ENCODE measurements around the gene NUSAP1. TPM values are rescaled to one million over a fixed set of nuclear protein-coding genes. Genes with fewer than 3 reads are reported as not detected.

The NUSAP1 gene
- polyA plus RNA-seq, 1 donor: 39.4 TPM

DNA sequence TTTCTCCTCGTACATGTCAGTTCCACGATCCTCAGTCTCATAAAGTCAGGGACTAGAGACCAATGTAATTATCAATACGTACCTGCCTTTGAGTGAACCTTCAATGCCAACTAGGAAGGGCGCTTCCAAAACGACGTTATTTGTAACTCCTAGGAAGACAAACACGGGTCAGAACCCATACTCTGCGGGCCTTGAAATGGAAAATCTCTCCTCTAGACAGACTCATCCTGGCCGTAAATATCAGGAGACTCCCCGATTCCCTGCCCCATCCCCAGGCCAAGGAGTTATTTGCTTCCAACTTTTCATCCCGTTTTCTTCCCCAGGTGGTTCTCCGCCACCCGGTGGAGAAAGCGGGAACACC lies 868 bp upstream of the NUSAP1 start:
- H3K36me3 ChIP-seq (ENCODE audit: control insufficient read depth, insufficient read depth, low read length): no peaks in the 10 kb centered on the region
- no peaks in the 10 kb centered on the region for H3K27me3 ChIP-seq (ENCODE audit: control insufficient read depth, insufficient read depth, low read length)
- no peak for DNase-seq
- 0% methylated on average over 1 of the region's 14 CpGs for WGBS (ENCODE audit: insufficient coverage, low lambda C conversion rate)
- no peaks in the 10 kb centered on the region for H3K4me1 ChIP-seq (ENCODE audit: control insufficient read depth, insufficient read depth, low read length)
- peak overlapping the region; percentile 94 for H3K4me3 ChIP-seq (ENCODE audit: low read length)
- no peaks in the 10 kb centered on the region for H3K9me3 ChIP-seq (ENCODE audit: control insufficient read depth, low read depth, low read length)
- peak overlapping the region; percentile 71 for H3K27ac ChIP-seq (ENCODE audit: low read length)

DNA sequence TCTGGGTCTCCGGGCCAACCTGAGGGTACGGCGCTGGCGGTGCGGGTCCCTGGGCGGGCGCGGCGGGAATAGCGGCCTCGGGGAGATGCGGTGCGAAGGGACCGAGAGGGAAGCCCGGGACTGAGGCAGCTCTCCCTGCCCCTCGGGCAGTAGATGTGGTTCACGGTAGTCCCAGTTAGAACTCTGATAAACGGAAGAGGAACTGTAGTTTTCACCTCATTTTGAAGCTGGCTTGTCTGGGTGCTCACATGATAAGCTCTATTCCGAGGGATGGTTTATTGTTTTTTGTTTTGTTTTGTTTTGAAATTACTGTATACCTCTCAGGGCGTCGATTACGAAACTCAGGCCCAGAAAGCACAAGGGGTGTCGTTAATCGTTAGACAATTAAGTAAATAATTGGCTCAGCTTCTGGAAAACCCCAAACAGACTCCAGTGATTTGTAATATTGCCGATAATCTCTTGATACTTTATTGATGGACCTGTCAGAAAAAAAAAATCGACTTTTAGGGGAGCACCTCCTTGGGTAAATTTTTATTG lies 413 bp downstream of the NUSAP1 start:
- DNase-seq: peak in 1 of 2 donors; percentile 13
- no peaks in the 10 kb centered on the region for H3K36me3 ChIP-seq (ENCODE audit: control insufficient read depth, insufficient read depth, low read length)
- H3K27me3 ChIP-seq (ENCODE audit: control insufficient read depth, insufficient read depth, low read length): no peaks in the 10 kb centered on the region
- peak overlapping the region; percentile 62 for H3K27ac ChIP-seq (ENCODE audit: low read length)
- no peaks in the 10 kb centered on the region for H3K9me3 ChIP-seq (ENCODE audit: control insufficient read depth, low read depth, low read length)
- peak overlapping the region; percentile 94 for H3K4me3 ChIP-seq (ENCODE audit: low read length)
- H3K4me1 ChIP-seq (ENCODE audit: control insufficient read depth, insufficient read depth, low read length): no peaks in the 10 kb centered on the region
- WGBS (ENCODE audit: insufficient coverage, low lambda C conversion rate): no CpG with 5 or more reads among the region's 26 CpGs

DNA sequence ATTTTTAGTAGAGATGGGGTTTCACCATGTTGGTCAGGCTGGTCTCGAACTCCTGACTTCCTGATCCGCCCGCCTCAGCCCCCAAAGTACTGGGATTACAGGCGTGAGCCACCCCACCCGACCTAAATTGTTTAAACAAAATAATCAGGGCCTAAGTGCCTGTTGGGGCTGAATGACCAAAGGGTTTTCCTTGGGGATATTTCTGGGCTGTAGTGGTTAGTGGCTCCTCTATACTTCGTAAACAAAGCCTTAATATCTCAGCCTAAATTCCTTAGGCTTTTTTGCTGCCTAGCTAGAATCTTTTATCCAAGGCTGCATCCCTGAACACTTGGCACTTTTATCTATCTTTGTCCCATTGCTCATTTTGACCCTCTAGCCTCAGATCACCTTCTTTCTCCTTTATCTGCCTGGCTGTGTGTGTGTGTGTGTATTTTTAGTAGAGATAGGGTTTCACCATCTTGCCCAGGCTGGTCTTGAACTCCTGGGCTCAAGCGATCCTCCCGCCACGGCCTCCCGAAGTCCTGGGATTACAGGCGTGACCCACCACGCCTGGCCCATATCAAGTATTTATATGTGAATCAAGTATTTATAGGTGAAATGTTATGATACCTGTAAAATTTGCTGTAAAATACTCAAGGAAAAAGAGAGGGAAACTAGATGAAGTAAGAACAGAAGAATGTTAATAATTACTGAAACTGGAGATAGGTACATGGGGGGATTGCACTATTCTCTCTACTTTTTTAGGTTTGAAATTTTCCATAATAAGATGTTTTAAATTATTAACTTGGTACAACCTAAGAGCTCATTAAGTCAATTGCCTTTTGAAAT lies 1.8 kb downstream of the NUSAP1 start:
- H3K27ac ChIP-seq (ENCODE audit: low read length): no peak overlapping the region
- no peaks in the 10 kb centered on the region for H3K27me3 ChIP-seq (ENCODE audit: control insufficient read depth, insufficient read depth, low read length)
- H3K9me3 ChIP-seq (ENCODE audit: control insufficient read depth, low read depth, low read length): no peaks in the 10 kb centered on the region
- no peaks in the 10 kb centered on the region for H3K4me1 ChIP-seq (ENCODE audit: control insufficient read depth, insufficient read depth, low read length)
- WGBS (ENCODE audit: insufficient coverage, low lambda C conversion rate): 80% methylated on average over 1 of the region's 12 CpGs
- no peak overlapping the region for H3K4me3 ChIP-seq (ENCODE audit: low read length)
- no peak for DNase-seq
- H3K36me3 ChIP-seq (ENCODE audit: control insufficient read depth, insufficient read depth, low read length): no peaks in the 10 kb centered on the region

DNA sequence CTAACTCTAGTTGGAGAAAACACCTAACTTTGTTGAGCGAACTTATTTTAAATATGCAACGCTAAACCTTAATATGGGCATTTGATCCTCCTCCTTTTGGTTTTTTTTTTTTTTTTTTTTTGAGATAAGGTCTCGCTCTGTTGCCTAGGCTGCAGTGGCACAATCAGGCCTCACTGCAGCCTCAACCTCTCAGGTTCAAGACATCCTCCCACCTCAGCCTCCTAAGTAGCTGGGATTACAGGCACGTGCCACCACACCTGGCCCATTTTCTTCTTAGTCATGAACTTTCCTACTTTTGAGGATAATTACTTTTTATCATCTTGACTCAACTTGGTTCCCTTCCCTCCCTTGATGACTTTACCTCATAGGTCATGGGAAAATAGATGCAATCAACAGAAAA lies 3.9 kb downstream of the NUSAP1 start:
- H3K9me3 ChIP-seq (ENCODE audit: control insufficient read depth, low read depth, low read length): no peaks in the 10 kb centered on the region
- no peak for DNase-seq
- peaks cover 3% of the 10 kb centered on the region for H3K36me3 ChIP-seq (ENCODE audit: control insufficient read depth, insufficient read depth, low read length)
- no peak overlapping the region for H3K27ac ChIP-seq (ENCODE audit: low read length)
- H3K4me3 ChIP-seq (ENCODE audit: low read length): no peak overlapping the region
- peaks cover 10% of the 10 kb centered on the region for H3K4me1 ChIP-seq (ENCODE audit: control insufficient read depth, insufficient read depth, low read length)
- 100% methylated on average over 2 of the region's 4 CpGs for WGBS (ENCODE audit: insufficient coverage, low lambda C conversion rate)
- no peaks in the 10 kb centered on the region for H3K27me3 ChIP-seq (ENCODE audit: control insufficient read depth, insufficient read depth, low read length)

DNA sequence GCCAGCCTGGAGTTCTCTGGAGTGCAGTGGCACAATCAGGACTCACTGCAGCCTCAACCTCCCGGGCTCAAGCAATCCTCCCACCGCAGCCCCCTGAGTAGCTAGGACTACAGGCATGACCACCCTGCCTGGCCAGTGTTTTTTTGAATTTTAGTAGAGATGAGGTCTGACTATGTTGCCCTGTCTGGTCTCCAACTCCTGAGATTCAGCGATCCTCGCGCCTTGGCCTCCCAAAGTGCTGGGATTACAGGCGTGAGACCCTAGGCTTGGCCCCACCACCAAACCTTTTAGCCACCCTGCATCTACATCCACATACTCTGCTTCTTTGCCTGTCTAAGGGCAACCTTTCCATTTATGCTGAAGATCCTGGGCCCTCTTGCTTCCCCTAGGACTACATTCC lies 4.4 kb downstream of the NUSAP1 start:
- no peak for DNase-seq
- Histone ChIP-seq H3K4me3 (ENCODE audit: low read length) (no peak overlapping the region), H3K27ac (ENCODE audit: low read length) (no peak overlapping the region), H3K4me1 (ENCODE audit: control insufficient read depth, insufficient read depth, low read length) (peaks cover 12% of the 10 kb centered on the region), H3K9me3 (ENCODE audit: control insufficient read depth, low read depth, low read length) (no peaks in the 10 kb centered on the region), H3K36me3 (ENCODE audit: control insufficient read depth, insufficient read depth, low read length) (peaks cover 3% of the 10 kb centered on the region), H3K27me3 (ENCODE audit: control insufficient read depth, insufficient read depth, low read length) (no peaks in the 10 kb centered on the region)
- 100% methylated on average over 1 of the region's 6 CpGs for WGBS (ENCODE audit: insufficient coverage, low lambda C conversion rate)

DNA sequence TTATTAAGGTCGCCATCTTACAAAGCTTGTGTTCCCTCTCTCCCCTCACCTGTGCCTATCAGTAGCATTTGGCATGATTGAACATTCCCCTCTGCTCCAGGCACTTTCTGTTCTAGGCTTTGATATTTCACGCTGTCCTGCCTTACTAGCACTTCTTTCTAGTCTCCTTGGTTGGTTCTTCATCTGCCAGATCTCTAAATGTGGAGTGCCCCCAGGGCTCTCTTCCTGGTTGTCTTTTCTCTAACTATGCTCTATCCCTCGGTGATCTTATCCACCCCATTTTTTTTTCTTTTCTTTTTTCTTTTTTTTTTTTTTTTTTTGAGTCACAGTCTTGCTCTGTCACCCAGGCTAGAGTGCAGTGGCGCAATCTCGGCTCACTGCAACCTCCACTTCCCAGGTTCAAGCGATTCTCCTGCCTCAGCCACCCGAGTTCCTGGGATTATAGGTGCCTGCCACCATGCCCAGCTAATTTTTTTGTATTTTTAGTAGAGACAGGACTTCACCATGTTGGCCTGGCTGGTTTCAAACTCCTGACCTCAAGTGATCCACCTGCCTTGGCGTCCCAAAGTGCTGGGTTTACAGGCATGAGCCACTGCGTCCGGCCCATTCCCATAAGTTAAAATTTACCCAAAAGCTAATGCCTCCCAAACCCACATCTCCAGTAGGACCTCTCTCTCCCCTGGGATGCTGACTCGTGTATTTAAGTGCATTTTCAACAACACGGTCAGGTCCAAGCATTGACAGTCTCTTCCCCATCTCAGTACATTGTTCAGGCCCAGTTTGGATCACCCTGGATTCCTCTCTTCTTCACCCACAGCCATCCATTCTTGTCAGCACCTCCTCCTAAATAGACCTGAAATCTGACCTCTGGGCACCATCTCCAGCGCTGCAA lies 5.2 kb downstream of the NUSAP1 start:
- no peak overlapping the region for H3K27ac ChIP-seq (ENCODE audit: low read length)
- H3K36me3 ChIP-seq (ENCODE audit: control insufficient read depth, insufficient read depth, low read length): peaks cover 3% of the 10 kb centered on the region
- 100% methylated on average over 1 of the region's 13 CpGs for WGBS (ENCODE audit: insufficient coverage, low lambda C conversion rate)
- no peak for DNase-seq
- no peak overlapping the region for H3K4me3 ChIP-seq (ENCODE audit: low read length)
- no peaks in the 10 kb centered on the region for H3K9me3 ChIP-seq (ENCODE audit: control insufficient read depth, low read depth, low read length)
- no peaks in the 10 kb centered on the region for H3K27me3 ChIP-seq (ENCODE audit: control insufficient read depth, insufficient read depth, low read length)
- peaks cover 15% of the 10 kb centered on the region for H3K4me1 ChIP-seq (ENCODE audit: control insufficient read depth, insufficient read depth, low read length)

DNA sequence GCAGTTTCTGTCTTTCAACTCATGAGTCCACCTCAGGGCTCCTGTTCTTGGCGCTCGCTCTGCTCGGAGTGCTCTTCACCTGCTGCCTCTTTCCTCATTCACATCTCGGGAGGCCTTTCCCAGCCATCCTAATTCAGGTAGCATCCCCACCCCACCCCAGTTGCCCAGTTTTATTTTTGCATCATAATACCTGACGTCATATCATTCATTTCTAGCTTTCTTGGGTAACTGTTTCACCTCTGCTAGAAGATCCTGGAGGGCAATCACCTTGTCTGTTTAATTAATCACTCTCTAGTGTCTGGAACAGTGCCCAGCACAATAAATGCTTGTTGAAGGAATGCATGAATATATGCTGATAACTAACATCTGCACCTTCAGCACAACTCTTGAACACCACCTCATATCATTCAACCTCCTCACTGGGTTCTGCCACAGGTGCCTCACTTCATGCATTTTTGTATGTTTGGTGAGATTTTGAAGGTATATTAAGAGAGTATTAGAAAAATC lies 7.6 kb downstream of the NUSAP1 start:
- Histone ChIP-seq H3K4me3 (ENCODE audit: low read length) (no peak overlapping the region), H3K9me3 (ENCODE audit: control insufficient read depth, low read depth, low read length) (no peaks in the 10 kb centered on the region), H3K36me3 (ENCODE audit: control insufficient read depth, insufficient read depth, low read length) (peaks cover 3% of the 10 kb centered on the region), H3K4me1 (ENCODE audit: control insufficient read depth, insufficient read depth, low read length) (peaks cover 15% of the 10 kb centered on the region), H3K27ac (ENCODE audit: low read length) (no peak overlapping the region), H3K27me3 (ENCODE audit: control insufficient read depth, insufficient read depth, low read length) (no peaks in the 10 kb centered on the region)
- WGBS (ENCODE audit: insufficient coverage, low lambda C conversion rate): 75% methylated on average over 5 of the region's 5 CpGs
- peak; percentile 53 to 80 for DNase-seq

DNA sequence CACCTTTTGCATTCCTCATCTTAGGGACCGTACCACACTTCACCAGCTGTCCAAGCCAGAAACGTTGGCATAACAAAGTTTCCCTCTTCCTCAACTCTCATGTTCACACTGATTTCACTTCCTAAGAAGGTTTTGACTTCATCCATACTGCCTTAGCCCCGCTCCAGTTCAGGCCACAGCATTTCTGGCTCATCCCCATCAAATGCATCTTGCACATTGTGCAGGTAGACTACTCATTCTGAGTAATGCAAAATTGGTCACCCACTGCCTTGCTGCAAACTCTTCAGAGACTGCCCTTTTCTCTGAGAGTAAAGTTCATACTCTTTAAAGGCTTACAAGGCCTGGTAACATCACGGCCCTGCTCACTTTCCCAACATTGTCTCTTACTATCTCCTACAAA lies 8.8 kb downstream of the NUSAP1 start:
- WGBS (ENCODE audit: insufficient coverage, low lambda C conversion rate): no CpG with 5 or more reads among the region's 4 CpGs
- DNase-seq: peak; percentile 9 to 37
- Histone ChIP-seq H3K4me1 (ENCODE audit: control insufficient read depth, insufficient read depth, low read length) (peaks cover 15% of the 10 kb centered on the region), H3K27ac (ENCODE audit: low read length) (no peak overlapping the region), H3K36me3 (ENCODE audit: control insufficient read depth, insufficient read depth, low read length) (peaks cover 3% of the 10 kb centered on the region), H3K9me3 (ENCODE audit: control insufficient read depth, low read depth, low read length) (no peaks in the 10 kb centered on the region), H3K4me3 (ENCODE audit: low read length) (no peak overlapping the region), H3K27me3 (ENCODE audit: control insufficient read depth, insufficient read depth, low read length) (no peaks in the 10 kb centered on the region)

DNA sequence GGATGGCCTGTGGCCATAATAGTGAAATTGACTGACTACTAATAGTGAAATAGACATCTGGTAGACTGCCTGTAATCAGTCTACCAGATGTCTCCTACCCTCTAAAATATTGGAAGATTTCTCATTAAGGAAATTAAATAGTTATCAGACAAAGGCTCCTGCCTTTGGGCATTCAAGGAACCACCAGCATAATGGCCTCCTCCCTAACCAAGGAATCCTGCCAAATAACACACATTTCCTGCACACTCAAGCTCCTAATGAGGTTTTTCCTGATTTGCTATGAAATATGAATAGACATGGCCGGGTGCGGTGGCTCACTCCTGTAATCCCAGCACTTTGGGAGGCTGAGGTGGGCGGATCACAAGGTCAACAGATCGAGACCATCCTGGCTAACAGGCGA lies 14.6 kb downstream of the NUSAP1 start:
- Histone ChIP-seq H3K36me3 (ENCODE audit: control insufficient read depth, insufficient read depth, low read length) (peaks cover 7% of the 10 kb centered on the region), H3K4me1 (ENCODE audit: control insufficient read depth, insufficient read depth, low read length) (peaks cover under 1% of the 10 kb centered on the region), H3K27me3 (ENCODE audit: control insufficient read depth, insufficient read depth, low read length) (no peaks in the 10 kb centered on the region), H3K27ac (ENCODE audit: low read length) (no peak overlapping the region), H3K4me3 (ENCODE audit: low read length) (no peak overlapping the region), H3K9me3 (ENCODE audit: control insufficient read depth, low read depth, low read length) (no peaks in the 10 kb centered on the region)
- DNase-seq: no peak
- WGBS (ENCODE audit: insufficient coverage, low lambda C conversion rate): no CpG with 5 or more reads among the region's 5 CpGs

DNA sequence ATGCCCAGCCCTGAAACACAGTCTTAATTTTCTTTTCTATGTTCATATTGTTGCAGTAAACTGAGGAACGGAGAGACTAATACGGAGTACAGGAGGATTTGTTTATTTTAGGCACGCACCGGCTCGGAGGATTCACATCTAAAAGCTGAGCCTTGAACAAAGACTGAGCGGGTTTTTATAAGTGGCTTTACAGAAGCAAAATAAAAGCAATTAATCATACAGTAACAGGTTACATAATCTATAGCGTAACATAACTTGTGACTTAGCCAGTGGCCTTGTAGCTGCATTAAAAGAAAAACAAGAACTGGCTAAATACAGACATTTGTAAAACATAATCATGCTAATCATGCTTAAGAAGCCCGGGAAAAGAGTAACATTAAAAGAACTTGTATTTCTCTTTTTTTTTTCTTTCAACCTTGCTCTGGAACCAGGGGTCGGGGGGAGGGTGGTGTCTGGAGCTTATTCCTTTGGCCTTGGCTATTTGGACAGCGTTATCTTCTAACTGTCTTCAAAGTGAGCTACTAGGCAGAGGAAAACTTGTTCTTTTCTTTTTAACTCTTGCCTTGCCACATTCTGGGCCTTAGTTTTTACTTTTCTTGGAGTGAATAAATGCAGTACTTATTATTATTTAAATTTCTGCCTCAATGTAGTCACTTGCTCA lies 17.5 kb downstream of the NUSAP1 start:
- peak in 1 of 2 donors; percentile 20 for DNase-seq
- 8% methylated on average over 2 of the region's 10 CpGs for WGBS (ENCODE audit: insufficient coverage, low lambda C conversion rate)
- Histone ChIP-seq H3K4me1 (ENCODE audit: control insufficient read depth, insufficient read depth, low read length) (no peaks in the 10 kb centered on the region), H3K4me3 (ENCODE audit: low read length) (no peak overlapping the region), H3K9me3 (ENCODE audit: control insufficient read depth, low read depth, low read length) (no peaks in the 10 kb centered on the region), H3K27me3 (ENCODE audit: control insufficient read depth, insufficient read depth, low read length) (no peaks in the 10 kb centered on the region), H3K27ac (ENCODE audit: low read length) (no peak overlapping the region), H3K36me3 (ENCODE audit: control insufficient read depth, insufficient read depth, low read length) (peaks cover 10% of the 10 kb centered on the region)

Data from large intestine (tissue), 3 donors.